H1 (cell line): Measurements from ENCODE around the gene KRT77. TPM values are rescaled to one million over a fixed set of nuclear protein-coding genes. Genes with fewer than 3 reads are reported as not detected.

Experiments used
- KDM1A ChIP-seq: fragments of 200-600, 300-600 bp; sonication (generic); IDR thresholded peaks from 2 replicates; pipeline ENCODE4 v1.7.1; 2016; ENCODE audit warnings: mild to moderate bottlenecking, low read length, borderline replicate concordance
- polyA plus RNA-seq, 7 experiments: library from polyadenylated mRNA; depleted of rRNA in 3 of 7; stranded (reverse) in 5 of 7; unstranded in 2 of 7; fragments of >200 nt in 5 of 7; fragments of 200-250 nt in 2 of 7; gene quantifications; 1 replicate in 5 of 7; 2 replicates in 1 of 7; 4 replicates in 1 of 7; pipeline versions ENCODE4 v1.2.1 to v1.2.3, GENCODE V29; 2011 to 2013; ENCODE audit warnings: missing spikeins in 2 of 7, mixed read lengths in 2 of 7
- total RNA-seq: library from RNA; stranded (reverse); fragmentation: NEBNext Ultra II Directional; extraction: Animal tissue kit (Norgen Biotek cat#: 25700); gene quantifications from 2 replicates; pipeline ENCODE4 v1.2.1, GENCODE V29; 2021

Gene KRT77
- total and polyA plus RNA-seq, 2 of the 8 experiments (the other 6 are each of a cell fraction or from before 2014, with no cell fraction given): 0.02 TPM; not detected in 1

GRCh38 chr12:52682381-52682660 is 21.0 kb downstream of the KRT77 start (continued):
- no peak for TF ChIP-seq KDM1A
- TF ChIP-seq, all 59 proteins: peak for 0
